Ovary (tissue), 9 donors: ENCODE measurements around the gene TMEM120B. TPM values are rescaled to one million over a fixed set of nuclear protein-coding genes. Genes with fewer than 3 reads are reported as not detected.

Experiments used
- DNase-seq, 5 donors: peaks; one replicate each; pipeline ENCODE4 v3.0.0-alpha.2; 2019 to 2020
- H3K27ac ChIP-seq, 2 donors: fragments of 200-600 bp; one replicate each; pipeline versions ENCODE4 v1.5.1 to v1.8.0; 2019 to 2022
- H3K27me3 ChIP-seq: fragments of 200-600 bp; one replicate; pipeline ENCODE4 v1.8.0; 2022
- H3K36me3 ChIP-seq: fragments of 200-600 bp; sonication (generic); one replicate; pipeline ENCODE4 v1.5.1; 2019
- H3K4me1 ChIP-seq: one replicate; pipeline ENCODE4 v1.8.1; 2013; ENCODE audit warnings: mild to moderate bottlenecking, moderate library complexity; ENCODE audit not compliant: insufficient read depth
- H3K4me3 ChIP-seq: fragments of 200-600 bp; sonication (generic); one replicate; pipeline ENCODE4 v1.5.1; 2017
- H3K9me3 ChIP-seq, 2 donors: fragments of 200-600 bp in 1 of 2; sonication (generic) in 1 of 2; one replicate each; pipeline versions ENCODE4 v1.5.1 to v1.8.1; 2013 to 2019; ENCODE audit warnings: mild to moderate bottlenecking in 1 of 2, moderate library complexity in 1 of 2
- CTCF ChIP-seq, 3 donors: fragments of 450-650 bp in 2 of 3; fragments of 200-600 bp in 1 of 3; IDR thresholded peaks; one replicate each; pipeline versions ENCODE4 v1.5.1 to v1.8.0; 2016 to 2022; ENCODE audit warnings: antibody characterized with exemption in 3 of 3, mild to moderate bottlenecking in 1 of 3
- EP300 ChIP-seq: sonication (generic); formaldehyde crosslinking; IDR thresholded peaks from one replicate; pipeline ENCODE4 v1.6.1; 2017; ENCODE audit warnings: antibody characterized with exemption
- POLR2A ChIP-seq: fragments of 450-650 bp; IDR thresholded peaks from one replicate; pipeline ENCODE4 v1.6.1; 2017; ENCODE audit warnings: antibody characterized with exemption, mild to moderate bottlenecking, moderate library complexity
- WGBS, 3 donors: extraction: QIAGEN DNeasy Blood & Tissue Kit in 1 of 3; methylation state at CpG; one replicate each; pipeline versions ENCODE4 v1.1.5 to v1.1.7; 2013 to 2017; 5-methylcytosine and 5-hydroxymethylcytosine counted together
- intact Hi-C, 4 donors: fragments of 100-400 bp; cut with DNase I; formaldehyde crosslinking; loops; one replicate each; pipeline versions ENCODE4 v1.11.0 to v1.15.1; 2022 to 2023
- polyA plus RNA-seq, 2 donors: library from polyadenylated mRNA; stranded (reverse); fragments of 200-250 nt in 1 of 2; fragments of 350-450 nt in 1 of 2; fragmentation: Illumina TruSeq in 1 of 2; extraction: RNeasy Lipid Tissue Mini Kit (QIAGEN cat#74804) in 1 of 2; gene quantifications; one replicate each; pipeline ENCODE4 v1.2.3, GENCODE V29; 2013 to 2014
- total RNA-seq, 7 donors: library from RNA; depleted of rRNA in 2 of 7; stranded (reverse); fragments of >200 nt in 2 of 7; fragmentation: NEBNext Ultra II Directional in 3 of 7; extraction: Animal tissue kit (Norgen Biotek cat#: 25700) in 3 of 7; gene quantifications; one replicate each; pipeline versions ENCODE4 v1.1.0 to v1.2.4, GENCODE V29; 2016 to 2023
- donor health status: DM: no; HTN: no; CAD: no; lungs with moderate emphysema.
- donor health status: DM: no; HTN: no; CAD: no.
- donor health status: Bipolar disorder and iron deficiency.
- donor health status: DM: yes; HTN: yes; CAD: no.
- donor health status: DM: no; HTN: no; CAD: no.
- donor health status: DM: yes; HTN: yes; CAD: no.

TMEM120B gene
- total and polyA plus RNA-seq, 9 donors = 2.0 to 15.3 (median 7.1) TPM

DNA sequence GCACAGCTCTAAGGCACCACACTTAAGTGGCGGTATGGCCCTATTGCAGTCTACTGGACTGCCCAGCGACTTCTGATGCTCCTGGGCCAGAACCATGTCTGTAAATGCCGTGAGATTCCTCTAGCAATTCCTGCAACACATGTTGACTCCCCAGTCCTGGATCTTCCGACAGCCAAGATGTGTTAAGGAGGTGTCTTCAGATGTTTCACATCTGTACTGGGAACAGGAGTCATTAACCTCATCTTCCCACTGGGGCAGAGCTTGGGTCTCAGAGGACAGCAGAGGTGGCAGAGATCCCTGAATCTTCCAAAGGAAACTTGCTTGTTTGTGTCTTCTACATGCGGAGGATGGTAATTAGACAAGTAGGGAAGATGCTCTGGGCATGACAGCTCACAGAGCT lies 8.2 kb downstream of the TMEM120B start:
- no peak overlapping the region for H3K27ac ChIP-seq
- no peaks in the 10 kb centered on the region for H3K36me3 ChIP-seq
- H3K4me3 ChIP-seq = no peak overlapping the region
- 79 to 83% (median 80%) methylated on average over 5 of the region's 5 CpGs for whole genome bisulfite sequencing, 3 donors
- intact Hi-C loops = no loop called here
- DNase-seq = no peak
- TF ChIP-seq POLR2A = no peak
- no peak for TF ChIP-seq EP300
- TF ChIP-seq CTCF (IDR thresholded peaks at IDR 0.05) = no peak
- no peaks in the 10 kb centered on the region for H3K9me3 ChIP-seq
- no peaks in the 10 kb centered on the region for H3K4me1 ChIP-seq
- H3K27me3 ChIP-seq = no peaks in the 10 kb centered on the region

- Histone ChIP-seq H3K27ac (no peak overlapping the region), H3K27me3 (no peaks in the 10 kb centered on the region), H3K4me3 (no peak overlapping the region), H3K9me3 (no peaks in the 10 kb centered on the region), H3K4me1 (no peaks in the 10 kb centered on the region), H3K36me3 (no peaks in the 10 kb centered on the region)
- TF ChIP-seq POLR2A (no peak), CTCF (IDR thresholded peaks at IDR 0.05) (no peak), EP300 (no peak)
- no peak for DNase-seq
- 97 to 100% (median 99%) methylated on average over 2 to 3 of the region's 3 CpGs for WGBS, 3 donors
- intact Hi-C loops = no loop called here
Measured at GRCh38 chr12:121722511-121722910, 10.0 kb downstream of the TMEM120B start.

GRCh38 chr12:121723200-121723599 lies 10.6 kb downstream of the TMEM120B start:
- H3K4me1 ChIP-seq = no peaks in the 10 kb centered on the region
- no peak for TF ChIP-seq EP300
- no peak for TF ChIP-seq POLR2A
- TF ChIP-seq CTCF (IDR thresholded peaks at IDR 0.05) = no peak
- H3K27me3 ChIP-seq = no peaks in the 10 kb centered on the region
- intact Hi-C loops = no loop called here
- H3K9me3 ChIP-seq = no peaks in the 10 kb centered on the region
- H3K36me3 ChIP-seq = no peaks in the 10 kb centered on the region
- 82 to 95% (median 83%) methylated on average over 4 of the region's 4 CpGs for whole genome bisulfite sequencing, 3 donors
- no peak overlapping the region for H3K4me3 ChIP-seq
- no peak for DNase-seq
- no peak overlapping the region for H3K27ac ChIP-seq

GRCh38 chr12:121724925-121725324 lies 12.4 kb downstream of the TMEM120B start:
- DNase-seq = no peak
- no peak overlapping the region for H3K4me3 ChIP-seq
- WGBS, 3 donors = 76 to 87% (median 77%) methylated on average over 2 of the region's 2 CpGs
- intact Hi-C loops = no loop called here
- H3K36me3 ChIP-seq = no peaks in the 10 kb centered on the region
- no peaks in the 10 kb centered on the region for H3K27me3 ChIP-seq
- peaks cover 6% of the 10 kb centered on the region for H3K4me1 ChIP-seq
- no peaks in the 10 kb centered on the region for H3K9me3 ChIP-seq
- TF ChIP-seq POLR2A (no peak), EP300 (no peak), CTCF (IDR thresholded peaks at IDR 0.05) (no peak)
- no peak overlapping the region for H3K27ac ChIP-seq

DNA sequence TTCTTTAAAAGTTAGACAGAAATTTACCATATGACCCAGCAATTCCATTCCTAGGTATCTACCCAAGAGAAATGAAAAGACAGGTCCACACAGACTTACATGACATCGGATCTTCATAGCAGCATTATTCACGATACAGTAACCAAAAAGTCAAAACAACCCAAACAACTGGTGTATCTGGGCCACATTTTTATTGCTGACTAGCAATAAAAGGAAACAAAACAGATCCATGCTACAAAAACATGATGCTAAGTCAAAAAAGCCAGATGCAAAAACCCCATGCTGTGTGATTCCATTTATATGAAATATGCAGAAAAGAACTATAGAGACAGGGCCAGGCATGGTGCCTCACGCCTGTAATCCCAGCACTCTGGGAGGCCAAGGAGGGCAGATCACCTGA lies 12.9 kb downstream of the TMEM120B start:
- TF ChIP-seq POLR2A (no peak), CTCF (IDR thresholded peaks at IDR 0.05) (no peak), EP300 (no peak)
- intact Hi-C loops = no loop called here

More for the DNA sequence above, 12.9 kb downstream of the TMEM120B start:
- no peak for DNase-seq
- H3K27ac ChIP-seq = no peak overlapping the region
- H3K27me3 ChIP-seq = no peaks in the 10 kb centered on the region
- peaks cover 6% of the 10 kb centered on the region for H3K4me1 ChIP-seq
- H3K36me3 ChIP-seq = no peaks in the 10 kb centered on the region
- no peaks in the 10 kb centered on the region for H3K9me3 ChIP-seq
- 43 to 61% (median 59%) methylated on average over 3 of the region's 3 CpGs for WGBS, 3 donors
- H3K4me3 ChIP-seq = no peak overlapping the region
